ENCODE results near the gene PPM1D.

DNA sequence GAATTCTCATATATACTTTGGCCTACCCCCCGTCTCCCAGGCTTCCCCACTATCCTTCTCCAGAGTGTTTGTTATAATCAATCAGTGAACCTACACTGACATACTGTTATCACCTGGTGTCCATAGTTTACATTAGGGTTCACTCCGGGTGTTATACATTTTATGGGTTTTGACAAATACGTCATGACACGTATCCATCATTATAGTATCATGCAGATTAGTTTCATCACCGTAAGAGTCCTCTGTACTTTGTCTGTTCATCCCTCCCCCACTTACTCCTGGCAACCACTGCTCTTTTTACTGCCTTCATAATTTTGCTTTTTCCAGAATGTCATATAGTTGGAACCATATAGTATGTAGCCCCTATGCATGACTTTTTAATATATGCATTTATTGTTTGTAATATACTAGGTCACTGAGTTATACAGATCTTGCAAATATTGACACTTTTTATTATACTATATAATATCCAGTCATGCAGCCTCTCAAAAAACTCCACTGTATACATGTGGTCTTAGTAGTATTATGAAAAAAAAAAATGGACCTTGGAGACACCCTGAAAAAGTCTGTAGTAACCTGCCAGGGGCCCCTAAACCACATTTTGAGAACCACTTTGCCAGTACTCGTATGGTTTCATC, 28.4 kb downstream of the PPM1D start:
- TF ChIP-seq CTCF (IDR thresholded peaks at IDR 0.05; ENCODE audit: low read depth, low read length): no peak
- no peak for TF ChIP-seq POLR2A (IDR thresholded peaks at IDR 0.05; ENCODE audit: extremely low read depth, insufficient read length)
